ENCODE results near the gene SRGAP1. TPM values are rescaled to one million over a fixed set of nuclear protein-coding genes. Genes with fewer than 3 reads are reported as not detected.
"Not testable (repeated sequence)": the region's sequence is repeated elsewhere in the genome, so short reads cannot be mapped to it uniquely, and the experiment has no call there.

SRGAP1 gene
- total RNA-seq, 4 donors from 2014 or later = 7.6 to 17.5 (median 14.6) TPM

DNA sequence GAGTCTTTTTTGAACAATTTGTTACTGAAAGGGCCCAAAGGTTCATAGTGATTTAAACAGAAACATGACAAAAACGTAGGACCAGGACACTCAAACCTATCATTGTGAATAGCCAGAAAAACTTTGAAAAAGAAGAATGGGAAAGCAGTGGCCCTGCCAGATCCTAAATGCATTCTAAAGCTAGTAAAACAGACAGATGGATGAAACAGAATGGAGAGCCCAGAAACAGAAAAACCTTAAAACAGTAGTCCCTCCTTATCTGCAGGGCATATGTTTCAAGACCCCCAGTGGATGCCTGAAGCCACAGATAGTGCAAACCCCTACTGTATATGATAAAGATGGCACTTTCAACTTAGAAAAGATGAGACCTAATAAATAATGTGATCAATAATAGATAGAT, 283.9 kb downstream of the SRGAP1 start:
- DNase-seq (ENCODE audit: extremely low spot score) = peak; percentile 19
- Histone ChIP-seq H3K36me3 (peaks cover 22 to 64% (median 42%) of the 10 kb centered on the region in 4 donors), H3K9me3 (peaks cover 0 to 7% (median 2%) of the 10 kb centered on the region in 4 donors), H3K4me3 (no peak overlapping the region), H3K27me3 (no peaks in the 10 kb centered on the region), H3K4me1 (no peaks in the 10 kb centered on the region), H3K27ac (replicated peaks in 1 of 4) (no peak overlapping the region)
- intact Hi-C loops (cut with DNase I) = no loop called here
- WGBS = 90% methylated on average over 1 of the region's 1 CpG
- TF ChIP-seq, protein P1, sequence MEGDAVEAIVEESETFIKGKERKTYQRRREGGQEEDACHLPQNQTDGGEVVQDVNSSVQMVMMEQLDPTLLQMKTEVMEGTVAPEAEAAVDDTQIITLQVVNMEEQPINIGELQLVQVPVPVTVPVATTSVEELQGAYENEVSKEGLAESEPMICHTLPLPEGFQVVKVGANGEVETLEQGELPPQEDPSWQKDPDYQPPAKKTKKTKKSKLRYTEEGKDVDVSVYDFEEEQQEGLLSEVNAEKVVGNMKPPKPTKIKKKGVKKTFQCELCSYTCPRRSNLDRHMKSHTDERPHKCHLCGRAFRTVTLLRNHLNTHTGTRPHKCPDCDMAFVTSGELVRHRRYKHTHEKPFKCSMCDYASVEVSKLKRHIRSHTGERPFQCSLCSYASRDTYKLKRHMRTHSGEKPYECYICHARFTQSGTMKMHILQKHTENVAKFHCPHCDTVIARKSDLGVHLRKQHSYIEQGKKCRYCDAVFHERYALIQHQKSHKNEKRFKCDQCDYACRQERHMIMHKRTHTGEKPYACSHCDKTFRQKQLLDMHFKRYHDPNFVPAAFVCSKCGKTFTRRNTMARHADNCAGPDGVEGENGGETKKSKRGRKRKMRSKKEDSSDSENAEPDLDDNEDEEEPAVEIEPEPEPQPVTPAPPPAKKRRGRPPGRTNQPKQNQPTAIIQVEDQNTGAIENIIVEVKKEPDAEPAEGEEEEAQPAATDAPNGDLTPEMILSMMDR (IDR thresholded peaks at IDR 0.05) = no peak
- TF ChIP-seq POLR2AphosphoS5 (IDR thresholded peaks at IDR 0.05) (no peak), EP300 (IDR thresholded peaks at IDR 0.05) (no peak), POLR2A (IDR thresholded peaks at IDR 0.05; ENCODE audit: low read depth) (no peak)

DNA sequence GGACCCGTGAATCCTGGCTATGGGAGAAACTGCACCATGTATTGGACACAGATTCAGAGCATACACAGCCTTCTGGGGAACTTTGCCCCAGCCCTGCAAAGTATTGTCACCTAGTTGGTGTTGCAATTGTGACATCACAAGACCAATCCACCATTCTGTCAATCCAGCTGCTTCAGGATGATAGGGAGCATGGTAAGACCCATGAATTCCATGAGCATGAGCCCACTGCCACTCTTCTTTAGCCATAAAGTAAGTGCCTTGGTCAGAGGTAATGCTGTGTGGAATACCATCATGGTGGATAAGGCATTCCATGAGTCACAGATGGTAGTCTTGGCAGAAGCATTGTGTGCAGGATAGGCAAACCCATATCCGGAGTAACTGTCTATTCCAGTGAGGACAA, 286.0 kb downstream of the SRGAP1 start:
- H3K4me1 ChIP-seq; DNase-seq (ENCODE audit: extremely low spot score); H3K4me3 ChIP-seq; H3K27ac ChIP-seq (replicated peaks in 1 of 4); H3K27me3 ChIP-seq; intact Hi-C loops (cut with DNase I): not testable (repeated sequence)
- Histone ChIP-seq H3K9me3 (peaks cover 0 to 16% (median 12%) of the 10 kb centered on the region in 4 donors), H3K36me3 (peaks cover 22 to 83% (median 52%) of the 10 kb centered on the region in 4 donors)
- WGBS = 82% methylated on average over 1 of the region's 2 CpGs

DNA sequence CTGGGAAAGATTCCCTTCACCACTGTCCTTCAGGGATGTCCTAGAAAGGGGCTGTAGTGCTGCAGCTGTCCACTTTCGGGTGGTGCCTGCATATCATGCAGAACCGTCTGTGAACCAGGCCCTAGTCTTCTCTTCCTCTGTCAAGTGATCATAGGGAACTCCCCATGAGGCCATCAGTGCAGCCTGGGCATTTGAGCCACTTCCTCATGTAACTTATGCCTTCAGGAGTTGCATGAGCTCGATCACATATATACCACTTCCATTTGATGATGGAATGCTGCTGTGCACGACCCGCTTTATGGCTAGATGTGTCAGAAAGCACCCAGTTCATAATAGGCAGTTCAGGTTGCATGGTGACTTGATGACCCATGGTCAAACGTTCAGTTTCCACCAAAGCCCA, 287.0 kb downstream of the SRGAP1 start:
- H3K27ac ChIP-seq (replicated peaks in 1 of 4); intact Hi-C loops (cut with DNase I); H3K4me1 ChIP-seq; H3K4me3 ChIP-seq; H3K27me3 ChIP-seq; DNase-seq (ENCODE audit: extremely low spot score): not testable (repeated sequence)
- Histone ChIP-seq H3K9me3 (peaks cover 0 to 16% (median 12%) of the 10 kb centered on the region in 4 donors), H3K36me3 (peaks cover 22 to 89% (median 54%) of the 10 kb centered on the region in 4 donors)
- 97% methylated on average over 3 of the region's 6 CpGs for WGBS

DNA sequence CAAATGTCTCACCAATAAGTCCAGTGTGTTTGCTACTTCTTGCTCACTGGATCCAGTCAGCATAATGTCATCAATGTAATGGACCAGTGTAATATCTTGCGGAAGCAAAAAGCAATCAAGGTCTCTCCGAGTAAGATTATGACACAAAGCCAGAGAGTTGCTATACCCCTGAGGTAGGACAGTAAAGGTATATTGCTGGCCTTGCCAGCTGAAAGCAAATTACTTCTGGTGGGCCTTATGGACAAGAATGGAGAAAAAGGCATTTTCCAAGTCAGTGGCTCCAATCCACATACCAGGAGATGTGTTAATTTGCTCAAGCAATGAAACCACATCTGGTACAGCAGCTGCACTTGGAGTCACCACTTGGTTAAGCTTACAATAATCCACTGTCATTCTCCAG, 288.2 kb downstream of the SRGAP1 start:
- intact Hi-C loops (cut with DNase I); DNase-seq (ENCODE audit: extremely low spot score); H3K27me3 ChIP-seq; H3K4me1 ChIP-seq; H3K27ac ChIP-seq (replicated peaks in 1 of 4); H3K4me3 ChIP-seq: not testable (repeated sequence)
- H3K9me3 ChIP-seq = peaks cover 0 to 16% (median 12%) of the 10 kb centered on the region in 4 donors
- 96% methylated on average over 2 of the region's 2 CpGs for WGBS
- H3K36me3 ChIP-seq = peaks cover 22 to 81% (median 50%) of the 10 kb centered on the region in 4 donors

DNA sequence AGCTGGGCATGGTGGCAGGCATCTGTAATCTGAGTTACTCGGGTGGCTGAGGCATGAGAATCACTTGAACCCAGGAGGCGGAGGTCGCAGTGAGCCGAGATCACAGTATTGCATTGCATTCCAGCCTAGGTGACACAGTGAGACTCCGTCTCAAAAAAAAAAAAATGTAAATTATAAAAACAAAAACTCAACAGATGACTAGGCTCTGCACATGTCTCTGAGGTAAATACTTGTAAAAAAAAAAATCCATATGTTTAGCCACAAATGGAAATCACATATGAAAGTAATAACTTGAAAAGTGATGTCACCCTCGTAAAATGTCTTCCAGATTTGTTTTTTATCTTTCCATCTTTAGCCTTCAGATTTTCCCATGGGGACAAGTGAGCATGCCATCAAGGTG, 292.6 kb downstream of the SRGAP1 start:
- no peaks in the 10 kb centered on the region for H3K27me3 ChIP-seq
- 91% methylated on average over 6 of the region's 6 CpGs for WGBS

DNA sequence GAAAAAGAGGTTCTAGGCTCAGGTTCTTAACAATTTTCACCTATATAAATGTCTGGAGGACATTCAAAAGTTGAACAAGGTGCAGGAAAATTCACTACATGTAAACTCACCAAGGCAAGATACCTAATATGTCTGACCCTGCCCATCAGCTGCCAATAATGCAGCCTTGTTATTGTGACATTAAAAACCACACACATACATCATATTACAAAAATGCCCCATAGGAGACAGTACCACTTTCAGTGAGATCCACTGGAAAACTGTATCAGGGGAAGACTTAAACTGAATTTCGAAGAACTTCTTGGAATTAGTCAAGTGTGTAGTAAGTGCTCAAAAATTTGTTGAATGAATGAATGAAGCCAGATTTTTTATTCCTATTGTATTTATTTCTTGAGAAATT, 294.5 kb downstream of the SRGAP1 start:
- peaks cover 0 to 7% (median 1%) of the 10 kb centered on the region in 4 donors for H3K9me3 ChIP-seq
- WGBS = 96% methylated on average over 1 of the region's 1 CpG
- no peaks in the 10 kb centered on the region for H3K4me1 ChIP-seq
- H3K4me3 ChIP-seq = no peak overlapping the region
- DNase-seq (ENCODE audit: extremely low spot score) = no peak
- TF ChIP-seq, protein P1 (IDR thresholded peaks at IDR 0.05) = no peak
- TF ChIP-seq POLR2A (IDR thresholded peaks at IDR 0.05; ENCODE audit: low read depth) (no peak), POLR2AphosphoS5 (IDR thresholded peaks at IDR 0.05) (no peak), EP300 (IDR thresholded peaks at IDR 0.05) (no peak)
- no peak overlapping the region for H3K27ac ChIP-seq (replicated peaks in 1 of 4)
- H3K36me3 ChIP-seq = peaks cover 13 to 38% (median 19%) of the 10 kb centered on the region in 4 donors
- intact Hi-C loops (cut with DNase I) = no loop called here
- no peaks in the 10 kb centered on the region for H3K27me3 ChIP-seq

More for the DNA sequence above, 292.6 kb downstream of the SRGAP1 start:
- H3K36me3 ChIP-seq = peaks cover 6 to 42% (median 21%) of the 10 kb centered on the region in 4 donors
- no peak for DNase-seq (ENCODE audit: extremely low spot score)
- H3K27ac ChIP-seq (replicated peaks in 1 of 4) = no peak overlapping the region
- intact Hi-C loops (cut with DNase I) = no loop called here
- no peak overlapping the region for H3K4me3 ChIP-seq
- no peak for TF ChIP-seq EP300 (IDR thresholded peaks at IDR 0.05)
- TF ChIP-seq POLR2A (IDR thresholded peaks at IDR 0.05; ENCODE audit: low read depth) = no peak
- TF ChIP-seq, protein P1 (IDR thresholded peaks at IDR 0.05) = no peak
- TF ChIP-seq POLR2AphosphoS5 (IDR thresholded peaks at IDR 0.05) = no peak
- H3K9me3 ChIP-seq = peaks cover 0 to 16% (median 12%) of the 10 kb centered on the region in 4 donors
- H3K4me1 ChIP-seq = no peaks in the 10 kb centered on the region
